Psoas muscle (tissue), 8 donors: ENCODE measurements around the gene SUSD4. TPM values are rescaled to one million over a fixed set of nuclear protein-coding genes. Genes with fewer than 3 reads are reported as not detected.

Experiments
- ATAC-seq, 4 donors: fragments of 200-7000 bp; cut with Tn5 transposase; one replicate each; pipeline ENCODE4 v1.9.1; 2020; ENCODE audit warnings: moderate library complexity in 3 of 4, mild to moderate bottlenecking in 2 of 4
- DNase-seq, 2 donors: peaks; one replicate each; pipeline ENCODE4 v3.0.0-alpha.2; 2020
- H3K27ac ChIP-seq: fragments of 200-600 bp; one replicate; pipeline ENCODE4 v1.8.0; 2022
- H3K27me3 ChIP-seq, 3 donors: fragments of 200-600 bp in 1 of 3; one replicate each; pipeline versions ENCODE4 v1.6.1 to v1.8.0; 2013 to 2022; ENCODE audit warnings: low read length in 2 of 3, mild to moderate bottlenecking in 2 of 3, moderate library complexity in 1 of 3; ENCODE audit not compliant: insufficient read depth in 3 of 3
- H3K36me3 ChIP-seq, 2 donors: fragments of 200-600 bp in 1 of 2; one replicate each; pipeline versions ENCODE4 v1.6.1 to v1.8.0; 2013 to 2022; ENCODE audit warnings: low read depth in 1 of 2, mild to moderate bottlenecking in 1 of 2, moderate library complexity in 1 of 2; ENCODE audit not compliant: insufficient read depth in 1 of 2
- H3K4me1 ChIP-seq: fragments of 200-600 bp; one replicate; pipeline ENCODE4 v1.8.0; 2022
- H3K4me3 ChIP-seq: fragments of 200-600 bp; one replicate; pipeline ENCODE4 v1.8.0; 2022; ENCODE audit warnings: mild to moderate bottlenecking
- H3K9me3 ChIP-seq: fragments of 200-600 bp; one replicate; pipeline ENCODE4 v1.8.0; 2022
- CTCF ChIP-seq: fragments of 200-600 bp; IDR thresholded peaks from one replicate; pipeline ENCODE4 v1.8.0; 2022; ENCODE audit warnings: antibody characterized with exemption
- WGBS, 3 donors: extraction: QIAGEN DNeasy Blood & Tissue Kit; methylation state at CpG; one replicate each; pipeline versions ENCODE4 v1.1.6 to v1.1.7; 2013; 5-methylcytosine and 5-hydroxymethylcytosine counted together
- intact Hi-C, 2 donors: fragments of 100-400 bp; cut with DNase I; formaldehyde crosslinking; loops; one replicate each; pipeline versions ENCODE4 v1.11.0 to v1.14.2; 2022
- polyA plus RNA-seq, 3 donors: library from polyadenylated mRNA; stranded (reverse); fragments of 200-250 nt; gene quantifications; one replicate each; pipeline ENCODE4 v1.2.3, GENCODE V29; 2013
- total RNA-seq, 4 donors: library from RNA; stranded (reverse); fragmentation: NEBNext Ultra II Directional in 2 of 4; extraction: Animal tissue kit (Norgen Biotek cat#: 25700) in 2 of 4; gene quantifications; one replicate each; pipeline versions ENCODE4 v1.2.1 to v1.2.4, GENCODE V29; 2021 to 2023
- donor health status: healthy with polysubstance abuse.
- donor health status: DM: no; HTN: no; CAD: no; lungs with moderate emphysema.
- donor health status: Bipolar disorder and iron deficiency.
- donor health status: healthy.
- donor health status: DM: yes; HTN: yes; CAD: no.
- donor health status: DM: no; HTN: no; CAD: no.
- donor health status: DM: no; HTN: no; CAD: no.
- donor health status: DM: yes; HTN: yes; CAD: no.

The SUSD4 gene
- total and polyA plus RNA-seq, 7 donors = 0.08 to 3.9 (median 0.21) TPM

DNA sequence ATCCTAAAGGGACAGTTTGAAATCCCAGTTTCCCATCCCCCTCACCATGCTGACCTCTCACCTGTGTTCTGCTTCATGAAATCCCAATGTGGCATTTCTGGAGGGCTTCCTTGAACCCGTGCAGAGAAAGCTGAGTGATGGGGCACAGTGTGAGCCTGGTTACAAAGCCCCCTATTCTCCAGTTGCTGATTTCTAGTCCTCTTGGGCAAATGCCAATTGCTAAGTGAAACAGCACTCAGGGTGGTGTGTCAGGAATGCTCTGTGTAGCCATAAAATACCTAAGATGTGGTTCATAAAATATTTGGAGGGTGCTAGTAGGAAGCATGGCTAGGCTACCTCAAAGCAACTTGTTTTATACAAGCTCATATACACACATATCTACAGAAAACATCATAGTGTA is 32.0 kb downstream of the SUSD4 start:
- 31 to 48% (median 41%) methylated on average over 1 of the region's 1 CpG for WGBS, 3 donors
- Histone ChIP-seq H3K27ac (no peak overlapping the region), H3K36me3 (no peaks in the 10 kb centered on the region), H3K4me1 (no peaks in the 10 kb centered on the region), H3K4me3 (no peak overlapping the region), H3K9me3 (no peaks in the 10 kb centered on the region), H3K27me3 (no peaks in the 10 kb centered on the region)
- no peak for ATAC-seq
- no peak for DNase-seq
- intact Hi-C loops = no loop called here
- TF ChIP-seq CTCF = no peak

DNA sequence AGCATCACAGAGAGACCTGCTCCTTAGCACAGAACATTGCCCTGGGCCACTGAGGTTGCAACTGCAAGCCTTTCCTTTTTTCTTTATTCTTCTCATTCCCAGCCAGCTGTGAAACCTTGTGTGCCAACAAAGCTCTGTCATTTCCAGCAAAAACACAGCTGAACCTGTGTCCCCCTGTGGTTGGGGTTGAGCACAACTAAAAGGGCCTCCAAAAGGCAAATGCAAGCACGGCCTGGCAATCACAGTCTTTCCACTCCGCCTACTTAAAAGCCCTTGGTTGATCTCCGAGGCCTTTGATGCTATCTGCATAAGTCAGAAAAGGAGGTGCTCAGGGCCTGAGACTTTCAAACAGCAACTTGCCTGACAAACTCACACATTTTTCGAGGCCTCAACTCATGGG is 32.7 kb downstream of the SUSD4 start:
- no peak for DNase-seq
- no peaks in the 10 kb centered on the region for H3K36me3 ChIP-seq
- H3K27ac ChIP-seq = no peak overlapping the region
- H3K27me3 ChIP-seq = no peaks in the 10 kb centered on the region
- no peak for TF ChIP-seq CTCF
- WGBS, 3 donors = 55 to 68% (median 62%) methylated on average over 4 of the region's 4 CpGs
- no peaks in the 10 kb centered on the region for H3K9me3 ChIP-seq
- intact Hi-C loops = no loop called here
- no peaks in the 10 kb centered on the region for H3K4me1 ChIP-seq
- ATAC-seq = no peak
- no peak overlapping the region for H3K4me3 ChIP-seq

- no peak for ATAC-seq
- 83 to 85% (median 83%) methylated on average over 3 of the region's 3 CpGs for WGBS, 3 donors
- Histone ChIP-seq H3K27me3 (no peaks in the 10 kb centered on the region), H3K4me3 (no peak overlapping the region), H3K4me1 (no peaks in the 10 kb centered on the region), H3K9me3 (no peaks in the 10 kb centered on the region), H3K27ac (no peak overlapping the region), H3K36me3 (no peaks in the 10 kb centered on the region)
- intact Hi-C loops = no loop called here
- DNase-seq = no peak
- TF ChIP-seq CTCF = no peak
Measured at GRCh38 chr1:223330466-223330865, 33.5 kb downstream of the SUSD4 start.

- TF ChIP-seq CTCF = no peak
- no peak for DNase-seq
- ATAC-seq = no peak
- intact Hi-C loops = no loop called here
- H3K4me3 ChIP-seq = no peak overlapping the region
- WGBS, 3 donors = 90 to 93% (median 91%) methylated on average over 5 of the region's 5 CpGs
- H3K4me1 ChIP-seq = no peaks in the 10 kb centered on the region
- no peaks in the 10 kb centered on the region for H3K9me3 ChIP-seq
- H3K27ac ChIP-seq = no peak overlapping the region
- no peaks in the 10 kb centered on the region for H3K27me3 ChIP-seq
- H3K36me3 ChIP-seq = no peaks in the 10 kb centered on the region
Measured at GRCh38 chr1:223329664-223330415, 34.1 kb downstream of the SUSD4 start.

- H3K4me1 ChIP-seq = no peaks in the 10 kb centered on the region
- no peak for TF ChIP-seq CTCF
- no peaks in the 10 kb centered on the region for H3K9me3 ChIP-seq
- intact Hi-C loops = no loop called here
- no peak overlapping the region for H3K27ac ChIP-seq
- ATAC-seq (no peak), DNase-seq (no peak)
- H3K4me3 ChIP-seq = no peak overlapping the region
- H3K27me3 ChIP-seq = no peaks in the 10 kb centered on the region
- no peaks in the 10 kb centered on the region for H3K36me3 ChIP-seq
Measured at GRCh38 chr1:223329252-223329651, 34.7 kb downstream of the SUSD4 start.
